Eye (tissue), 1 donor: ENCODE measurements around the gene ERCC2.
A peak's percentile ranks its signal among the peaks of the same experiment; 100 is the strongest.
"Not testable (repeated sequence)": the region's sequence is repeated elsewhere in the genome, so short reads cannot be mapped to it uniquely, and the experiment has no call there.

Experiments used
- DNase-seq: peaks from one replicate; pipeline ENCODE4 v3.0.0-alpha.2; 2015

ERCC2 gene

GRCh38 chr19:45370410-45371204 is at the start of gene ERCC2:
Gene ERCC2 (minus strand): TSS chr19:45370573. CDS start chr19:45370540, 33 bp downstream.
- peak; percentile 100 for DNase-seq

GRCh38 chr19:45419895-45420294 is 49.5 kb upstream of the ERCC2 start:
- DNase-seq, result no peak

- DNase-seq, result no peak
Observed at GRCh38 chr19:45419396-45419795, 49.0 kb upstream of the ERCC2 start.

GRCh38 chr19:45418802-45419201 is 48.4 kb upstream of the ERCC2 start:
- no peak for DNase-seq

GRCh38 chr19:45417151-45417550 is 46.8 kb upstream of the ERCC2 start:
- DNase-seq, result no peak

GRCh38 chr19:45414468-45414867 is 44.1 kb upstream of the ERCC2 start:
- DNase-seq, result no peak

GRCh38 chr19:45413497-45413896 is 43.1 kb upstream of the ERCC2 start:
- DNase-seq, result no peak

GRCh38 chr19:45410330-45410729 is 40.0 kb upstream of the ERCC2 start:
- DNase-seq, result not testable (repeated sequence)

GRCh38 chr19:45409557-45409920 is 39.2 kb upstream of the ERCC2 start:
- no peak for DNase-seq

GRCh38 chr19:45408830-45409556 is 38.6 kb upstream of the ERCC2 start:
- DNase-seq, result no peak

- DNase-seq, result no peak
Observed at GRCh38 chr19:45408121-45408520, 37.7 kb upstream of the ERCC2 start.

- DNase-seq, result not testable (repeated sequence)
Observed at GRCh38 chr19:45407585-45407984, 37.2 kb upstream of the ERCC2 start.

GRCh38 chr19:45407091-45407375 is 36.7 kb upstream of the ERCC2 start:
- no peak for DNase-seq

GRCh38 chr19:45406226-45407090 is 36.1 kb upstream of the ERCC2 start, which contains the start of gene POLR1G:
Gene POLR1G (plus strand): TSS chr19:45406644. CDS start chr19:45406697, 53 bp downstream.
- DNase-seq, result peak; percentile 96

- peak; percentile 93 for DNase-seq
Observed at GRCh38 chr19:45405435-45406225, 35.3 kb upstream of the ERCC2 start.

- no peak for DNase-seq
Observed at GRCh38 chr19:45404557-45405434, 34.4 kb upstream of the ERCC2 start, which contains the start of gene PPP1R13L. Gene PPP1R13L (minus strand): TSS chr19:45405069. CDS start chr19:45398318, 6,751 bp downstream.

- no peak for DNase-seq
Observed at GRCh38 chr19:45403781-45404556, 33.6 kb upstream of the ERCC2 start.

- no peak for DNase-seq
Observed at GRCh38 chr19:45403272-45403671, 32.9 kb upstream of the ERCC2 start.

GRCh38 chr19:45402298-45403061 is 32.1 kb upstream of the ERCC2 start:
- DNase-seq, result peak; percentile 58

- DNase-seq, result no peak
Observed at GRCh38 chr19:45401815-45402214, 31.4 kb upstream of the ERCC2 start.
